Ishikawa (cell line): Measurements from ENCODE around the gene PEG3.

Experiments used
- CREB1 ChIP-seq: IDR thresholded peaks from 2 replicates; pipeline ENCODE4 v1.6.1; 2012; ENCODE audit warnings: low read depth
- EP300 ChIP-seq: IDR thresholded peaks from 2 replicates; pipeline ENCODE4 v1.6.1; 2012; ENCODE audit warnings: borderline replicate concordance
- MAX ChIP-seq: IDR thresholded peaks from 2 replicates; pipeline ENCODE4 v1.6.1; 2012
- TAF1 ChIP-seq: IDR thresholded peaks from 2 replicates; pipeline ENCODE4 v1.6.1; 2012; ENCODE audit warnings: low read depth, mild to moderate bottlenecking
- YY1 ChIP-seq: IDR thresholded peaks from 2 replicates; pipeline ENCODE4 v1.6.1; 2012; ENCODE audit warnings: low read depth
- ZBTB7A ChIP-seq: IDR thresholded peaks from 2 replicates; pipeline ENCODE4 v1.6.1; 2012; ENCODE audit warnings: low read depth

GRCh38 chr19:56837492-56838023 is 3.0 kb downstream of the PEG3 start:
- TF ChIP-seq YY1 (no peak), EP300 (no peak), ZBTB7A (no peak), MAX (no peak), CREB1 (no peak), TAF1 (no peak)
